Cerebellar nuclear complex (tissue), 1 donor: ENCODE measurements around the gene ARMC2.
"Not testable (repeated sequence)": the region's sequence is repeated elsewhere in the genome, so short reads cannot be mapped to it uniquely, and the experiment has no call there.

ENCODE experiments used
- DNase-seq, 2 experiments: peaks; one replicate each; lab custom pipeline; 2025; lab: John Stamatoyannopoulos, UW

The ARMC2 gene

DNA sequence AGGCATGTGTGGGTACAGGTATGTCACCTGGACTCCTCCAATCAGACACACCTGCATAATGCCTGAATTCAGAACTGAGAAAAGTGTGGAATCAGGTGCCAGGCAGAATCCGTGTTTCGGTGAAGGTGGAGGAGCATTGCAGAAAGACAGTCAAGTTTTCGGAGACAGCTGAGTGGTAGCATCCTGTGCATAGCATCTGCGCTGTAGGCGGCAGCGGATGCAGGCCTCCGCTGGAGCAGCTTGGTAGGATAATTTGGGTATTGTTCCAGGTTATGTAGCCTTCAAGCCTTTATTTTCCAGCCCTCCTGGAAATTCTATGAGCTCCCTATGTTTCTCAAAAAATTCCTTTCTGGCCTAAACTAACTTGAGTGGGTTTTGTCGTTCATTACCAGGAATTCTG, 15.5 kb upstream of the ARMC2 start:
- DNase-seq = no peak

DNA sequence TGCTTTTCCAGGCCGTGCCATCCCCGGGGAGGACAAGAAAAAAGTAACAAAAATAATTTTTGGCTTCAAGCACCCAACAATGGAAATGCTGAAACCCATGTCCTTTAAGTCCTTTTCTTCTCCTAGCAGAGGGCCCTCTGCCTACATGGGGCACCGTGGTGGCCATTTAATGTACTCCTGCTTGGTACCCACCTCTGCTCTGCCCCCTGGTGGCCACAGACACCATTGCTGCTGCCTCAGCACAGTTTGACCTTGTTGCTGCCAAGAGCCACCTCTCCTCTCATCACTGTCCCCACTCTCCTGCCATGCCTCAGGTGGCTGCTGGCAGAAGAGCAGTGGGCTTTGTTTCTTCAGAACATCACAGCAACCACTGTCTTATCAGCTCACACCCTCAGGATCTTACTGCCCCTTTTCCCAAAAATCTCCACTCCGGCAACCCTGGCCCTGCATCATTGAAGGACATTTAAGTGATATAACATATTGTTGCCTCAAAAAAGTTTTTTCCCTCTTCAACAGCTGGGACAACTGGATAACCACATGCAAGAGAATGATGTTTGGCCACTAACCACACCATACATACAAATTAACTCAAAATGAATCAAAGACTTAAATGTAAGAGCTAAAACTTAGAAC, 12.9 kb upstream of the ARMC2 start:
- peak in 1 of 2 experiments; percentile 20 for DNase-seq

DNA sequence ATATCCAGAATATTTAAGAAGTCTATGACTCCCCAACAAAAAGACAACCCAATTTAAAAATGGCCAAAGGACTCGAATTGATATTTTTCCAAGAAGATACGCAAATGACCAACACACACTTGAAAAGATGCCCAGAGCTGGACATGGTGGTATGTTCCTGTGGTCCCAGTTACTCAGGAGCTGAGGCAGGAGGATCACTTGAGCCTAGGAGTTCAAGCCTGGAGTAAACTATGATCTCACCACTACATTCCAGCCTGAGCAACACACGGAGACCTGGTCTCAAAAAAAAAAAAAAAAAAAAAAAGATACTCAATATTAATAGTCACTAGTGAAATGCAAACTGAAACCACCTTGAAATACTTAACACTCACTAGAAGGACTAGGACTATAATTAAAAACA, 12.2 kb upstream of the ARMC2 start:
- no peak for DNase-seq

DNA sequence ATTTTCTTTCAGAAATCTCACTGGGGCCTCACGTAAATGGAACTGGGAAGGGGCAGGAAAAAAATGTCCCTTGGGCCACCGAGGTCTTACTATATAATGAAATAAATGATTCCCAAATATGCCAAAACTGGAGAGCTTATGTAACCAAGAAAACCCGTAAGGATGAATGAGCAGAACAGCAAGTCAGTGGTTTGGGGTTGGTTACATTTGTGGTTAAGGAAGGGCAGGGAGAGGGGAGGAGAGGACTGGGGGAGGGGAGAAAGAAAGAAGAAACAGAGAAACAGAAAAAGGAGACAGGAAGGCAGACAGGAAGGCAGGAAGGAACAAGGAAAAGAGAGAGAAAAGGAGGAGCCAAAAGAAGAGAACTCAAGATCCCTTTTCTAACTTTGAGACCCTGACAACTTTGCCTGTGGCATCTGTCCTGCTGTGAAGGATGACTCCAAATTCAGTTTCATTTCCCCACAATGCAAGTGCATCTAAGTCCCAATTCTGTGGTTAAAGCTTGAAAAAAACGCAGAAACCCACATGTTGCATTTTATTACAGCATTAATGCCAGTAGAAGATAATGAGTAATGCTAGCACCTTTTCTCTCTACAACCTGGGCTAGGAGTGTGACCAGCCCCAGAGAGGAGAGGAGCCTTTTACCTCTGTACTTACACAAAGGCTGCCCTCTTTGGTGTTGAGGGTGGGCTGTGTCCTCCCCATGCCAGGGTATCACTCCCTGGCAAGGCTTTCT, 10.8 kb upstream of the ARMC2 start:
- DNase-seq = no peak

DNA sequence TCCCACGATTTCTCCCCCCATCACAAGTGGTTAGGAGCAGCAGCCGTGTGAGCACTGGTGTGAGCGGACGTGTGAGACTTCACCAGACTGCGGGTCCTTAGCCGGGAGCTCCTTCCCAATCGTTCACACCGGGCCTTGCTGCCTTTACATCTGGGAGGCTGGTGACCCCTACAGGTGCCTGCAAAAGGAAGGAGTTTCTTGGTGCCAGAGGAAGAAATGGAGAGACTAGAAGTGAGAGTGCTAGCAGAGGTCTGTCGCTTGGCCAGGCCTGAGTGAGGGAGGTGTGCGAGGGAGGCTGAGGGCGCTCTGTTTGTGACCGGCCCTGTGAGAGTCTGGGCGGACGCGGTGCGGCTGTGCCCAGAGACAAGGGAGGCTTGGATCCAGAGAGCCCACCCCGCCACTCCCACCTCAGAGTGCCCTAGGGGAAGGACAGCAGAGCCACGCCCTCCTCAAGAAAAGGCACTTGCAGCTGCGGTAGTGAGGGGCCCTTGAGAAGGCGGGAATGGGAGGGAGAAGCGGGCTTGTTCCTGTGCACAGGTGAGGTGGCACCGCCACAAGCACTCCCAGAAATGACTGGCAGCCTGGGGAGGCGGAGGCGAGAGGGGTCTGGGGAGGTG, 10.0 kb upstream of the ARMC2 start:
- no peak for DNase-seq

DNA sequence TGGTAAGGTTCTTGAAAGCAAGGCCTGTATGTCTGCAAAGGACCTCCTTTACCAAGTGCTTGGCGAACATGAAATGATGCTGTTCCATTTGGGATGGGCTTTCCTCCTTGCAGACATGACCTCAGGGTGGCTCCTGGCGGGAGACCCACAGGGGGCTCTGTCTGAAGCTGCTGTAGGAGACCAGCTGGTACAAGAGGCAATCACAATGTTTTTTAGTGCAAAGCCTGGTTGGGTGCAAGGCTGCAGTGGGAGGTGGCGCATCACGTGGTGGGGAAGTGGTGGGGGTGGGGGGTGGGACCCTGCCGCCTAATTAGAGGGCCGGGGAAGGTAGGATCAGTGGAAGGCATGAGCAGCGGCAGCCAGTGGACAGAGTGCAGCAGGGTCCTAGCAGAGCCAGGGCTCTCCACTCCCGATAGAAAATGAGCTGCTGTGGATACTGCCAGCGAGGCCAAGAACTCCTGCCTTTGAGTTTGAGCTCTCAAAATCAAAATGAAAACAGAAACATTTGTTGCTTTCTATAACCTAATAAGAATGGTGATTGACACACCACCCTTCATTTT, 9.1 kb upstream of the ARMC2 start:
- DNase-seq = no peak

DNA sequence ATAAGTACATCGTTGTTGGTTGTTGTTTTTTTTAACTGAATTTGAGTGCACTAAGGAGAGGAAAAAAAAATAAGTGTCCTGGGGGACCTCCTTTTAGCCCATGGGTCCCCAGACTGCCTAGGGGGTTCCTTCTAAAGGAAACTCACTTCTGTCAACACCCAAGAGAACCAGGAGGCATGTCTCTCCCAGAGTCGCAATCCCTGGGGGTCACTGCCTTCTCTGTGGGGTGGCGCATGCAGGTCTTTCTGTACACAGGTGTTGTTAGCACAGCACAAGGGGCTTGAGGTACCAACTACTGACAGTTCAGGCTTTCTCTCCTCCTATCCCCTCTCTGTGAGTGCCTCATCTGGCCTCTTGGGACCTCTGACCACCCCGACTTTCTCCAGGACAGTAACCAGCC, 7.3 kb upstream of the ARMC2 start:
- no peak for DNase-seq

DNA sequence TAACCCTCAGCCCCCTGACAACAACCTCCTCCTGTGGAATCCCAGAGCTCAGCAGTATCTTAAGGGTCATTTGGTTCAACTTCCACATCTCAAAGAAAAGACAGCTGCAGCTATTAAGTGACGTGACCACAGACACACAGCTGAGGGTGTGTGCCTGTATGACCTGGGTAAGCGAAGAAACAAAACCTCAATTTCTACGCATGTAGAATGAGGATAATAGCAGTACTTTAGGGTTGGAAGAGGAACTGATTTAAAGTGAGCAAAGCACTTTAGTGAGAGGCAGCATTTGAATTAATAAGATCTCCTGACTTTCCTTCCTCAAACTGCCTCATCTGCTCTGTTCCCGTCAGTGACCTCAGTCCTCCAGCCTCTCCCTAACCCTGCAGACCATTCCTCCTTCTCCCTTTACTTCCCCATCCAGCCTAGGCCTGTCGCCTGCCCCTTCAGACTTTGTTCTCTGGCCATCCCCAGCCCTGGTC, 6.8 kb upstream of the ARMC2 start:
- DNase-seq = no peak

DNA sequence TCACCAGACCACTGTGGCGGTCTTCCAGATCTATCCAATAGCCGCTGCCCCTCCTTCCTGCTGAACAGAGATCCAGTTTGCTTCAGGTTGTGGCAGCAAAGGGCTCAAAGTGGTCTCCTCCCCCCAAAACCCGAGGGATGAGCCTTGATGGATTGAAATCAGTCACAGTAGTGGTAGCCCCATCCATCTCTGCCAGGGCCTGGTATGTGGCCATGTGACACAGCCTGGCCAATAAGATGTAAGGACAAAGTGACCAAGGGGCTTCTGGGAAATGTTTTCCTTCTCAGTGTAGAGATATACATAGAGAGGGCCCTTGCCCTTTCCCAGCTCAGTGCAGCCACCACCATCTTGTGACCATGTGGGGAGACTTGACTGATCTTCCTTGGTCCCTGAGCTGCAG, 4.1 kb upstream of the ARMC2 start:
- no peak for DNase-seq

DNA sequence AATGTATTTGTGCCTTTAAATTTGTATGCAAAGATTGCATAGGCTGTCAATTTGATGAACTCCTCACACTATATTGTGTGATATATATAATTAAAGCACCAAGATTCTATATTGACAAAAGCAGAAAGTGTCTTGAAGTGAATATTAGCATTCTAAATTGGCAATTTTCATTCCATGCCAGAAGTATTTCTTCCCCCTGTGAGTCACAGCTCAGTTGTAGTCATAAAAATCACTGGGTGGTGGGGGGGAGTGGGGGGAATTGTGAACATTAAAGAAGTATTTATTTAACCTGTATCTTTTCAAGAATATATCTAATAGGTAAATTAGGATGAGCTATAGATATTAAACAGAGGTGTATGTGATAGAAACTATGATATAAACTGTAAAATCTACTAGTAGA, 3.1 kb upstream of the ARMC2 start:
- no peak for DNase-seq

DNA sequence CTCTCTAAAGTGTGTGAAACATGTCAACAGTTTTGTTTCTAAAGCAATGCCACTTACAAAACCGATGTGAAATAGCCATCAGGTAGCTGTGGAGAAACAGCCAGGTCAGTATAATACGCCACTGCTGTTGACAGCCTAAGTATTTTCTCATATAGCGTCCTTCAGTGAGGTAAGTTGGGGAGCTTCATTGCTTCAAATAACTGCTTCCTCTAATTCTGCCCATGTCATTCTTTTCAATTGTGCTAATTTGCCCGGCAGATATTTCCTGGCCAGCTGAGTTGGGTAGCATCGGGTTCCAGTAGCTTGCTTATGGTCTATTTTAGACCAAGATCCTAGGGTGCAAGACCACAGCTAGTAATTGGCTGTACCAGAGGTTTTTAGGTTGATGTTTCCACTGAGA, 2.1 kb upstream of the ARMC2 start:
- no peak for DNase-seq

DNA sequence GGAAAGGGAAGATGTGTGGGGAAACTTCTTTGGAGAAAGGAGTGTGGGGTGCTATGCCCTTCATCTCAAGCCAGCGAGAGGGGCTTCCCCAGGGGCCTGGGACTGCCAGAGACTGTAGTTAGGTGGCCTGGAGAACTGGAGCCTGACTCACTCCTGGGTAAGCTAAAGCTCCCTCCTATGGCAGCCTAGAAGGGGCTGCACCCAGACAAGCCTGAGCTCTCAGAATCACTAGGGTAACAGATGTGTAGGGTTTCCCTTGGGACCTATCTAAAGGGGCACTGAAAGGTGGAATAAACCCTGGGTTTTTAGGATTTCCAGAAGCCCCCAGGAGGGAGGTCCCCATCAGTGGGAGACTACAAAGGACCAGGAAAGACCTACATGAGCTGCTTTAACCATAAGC, 1.6 kb upstream of the ARMC2 start:
- no peak for DNase-seq

DNA sequence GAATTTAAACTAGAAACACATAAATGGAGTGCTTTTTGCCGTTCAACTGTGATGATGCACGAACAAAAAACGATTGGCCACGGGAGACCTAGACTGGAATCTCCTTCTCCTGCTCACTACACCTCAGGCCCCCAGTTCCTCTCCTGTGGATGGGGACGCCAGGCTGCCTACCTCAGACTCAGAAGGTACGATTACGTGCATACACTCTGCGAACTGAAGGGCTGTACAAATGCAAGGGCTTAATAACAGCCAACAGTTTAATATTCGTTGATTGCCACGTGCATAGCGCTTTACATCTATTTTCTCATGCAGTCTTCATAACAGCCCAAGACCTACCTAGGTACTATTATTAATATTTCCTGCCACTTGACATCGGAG, 495 bp upstream of the ARMC2 start:
- no peak for DNase-seq

DNA sequence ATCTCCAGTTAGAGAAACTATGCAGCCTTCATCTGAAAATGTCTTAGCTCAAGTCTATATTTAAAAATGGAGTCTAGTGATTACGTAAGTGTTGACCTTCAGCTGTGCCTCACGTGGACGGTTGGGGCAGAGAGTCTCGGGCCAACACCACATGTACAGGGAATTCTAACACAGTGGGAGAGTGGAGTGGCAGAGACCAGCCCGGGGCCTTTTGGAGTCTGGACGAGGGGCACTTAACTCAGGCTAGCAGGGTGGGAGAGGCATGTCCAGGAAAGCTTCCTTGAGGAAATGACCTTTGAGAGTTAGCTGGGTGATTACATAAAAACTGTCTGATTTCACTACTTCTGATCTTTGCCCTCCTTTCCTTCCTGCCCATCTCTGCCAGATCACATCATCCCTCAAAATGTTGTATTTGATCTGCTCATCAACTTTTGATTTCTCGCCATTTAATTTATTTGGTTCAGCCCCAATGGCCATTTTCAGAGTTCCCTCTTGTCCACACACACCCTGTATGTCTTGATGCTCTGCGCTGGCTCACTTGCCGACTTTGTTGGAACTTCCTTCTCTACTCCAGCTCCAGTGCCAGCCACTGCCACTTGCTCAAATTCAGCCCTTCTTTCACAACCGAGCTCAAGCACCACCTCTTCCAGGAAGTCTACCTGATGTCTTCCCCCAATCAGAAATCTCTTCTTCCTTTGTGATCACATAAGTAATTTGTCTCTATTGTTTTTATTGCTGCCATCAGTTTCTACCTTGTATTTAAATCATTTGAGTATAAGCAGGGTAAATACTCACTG, 2.6 kb downstream of the ARMC2 start:
- no peak for DNase-seq

DNA sequence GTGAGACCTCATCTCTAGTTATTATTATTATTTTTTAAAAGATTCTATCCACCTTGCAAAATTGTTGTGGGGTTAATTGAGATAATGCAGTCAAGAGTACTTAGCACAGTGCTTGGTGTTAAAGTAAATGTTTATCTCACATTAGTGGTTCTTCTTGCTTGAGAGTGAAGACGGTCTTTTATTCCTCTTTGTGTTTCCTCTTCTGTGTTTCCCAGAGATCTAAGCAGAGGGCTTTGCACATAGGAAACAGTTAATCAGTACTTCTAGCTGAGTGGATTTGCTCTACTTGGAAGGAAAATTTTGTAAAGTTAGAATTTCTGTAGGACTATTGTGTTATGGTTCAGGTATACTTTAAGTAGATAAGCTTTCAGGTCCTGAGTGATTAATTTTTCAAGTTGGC, 3.5 kb downstream of the ARMC2 start:
- DNase-seq = no peak

DNA sequence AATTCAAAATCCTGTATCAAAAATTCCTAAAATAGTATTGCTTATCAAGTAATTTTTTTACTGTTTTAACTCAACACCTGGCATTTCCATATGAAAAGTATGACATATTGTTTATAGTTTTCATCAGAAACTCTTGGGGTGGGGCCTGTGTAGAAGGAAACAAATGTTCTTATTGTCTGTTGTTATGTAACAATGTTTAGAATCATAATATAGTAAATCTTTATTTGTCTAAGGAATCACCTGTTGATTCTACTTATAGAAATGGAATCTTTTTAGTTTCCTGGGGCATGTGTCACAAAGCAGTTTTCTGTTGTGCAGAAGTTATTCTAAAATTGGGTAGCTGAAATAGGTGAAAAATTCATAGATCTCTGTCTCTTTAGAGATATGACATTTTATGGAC, 4.9 kb downstream of the ARMC2 start:
- DNase-seq = no peak

DNA sequence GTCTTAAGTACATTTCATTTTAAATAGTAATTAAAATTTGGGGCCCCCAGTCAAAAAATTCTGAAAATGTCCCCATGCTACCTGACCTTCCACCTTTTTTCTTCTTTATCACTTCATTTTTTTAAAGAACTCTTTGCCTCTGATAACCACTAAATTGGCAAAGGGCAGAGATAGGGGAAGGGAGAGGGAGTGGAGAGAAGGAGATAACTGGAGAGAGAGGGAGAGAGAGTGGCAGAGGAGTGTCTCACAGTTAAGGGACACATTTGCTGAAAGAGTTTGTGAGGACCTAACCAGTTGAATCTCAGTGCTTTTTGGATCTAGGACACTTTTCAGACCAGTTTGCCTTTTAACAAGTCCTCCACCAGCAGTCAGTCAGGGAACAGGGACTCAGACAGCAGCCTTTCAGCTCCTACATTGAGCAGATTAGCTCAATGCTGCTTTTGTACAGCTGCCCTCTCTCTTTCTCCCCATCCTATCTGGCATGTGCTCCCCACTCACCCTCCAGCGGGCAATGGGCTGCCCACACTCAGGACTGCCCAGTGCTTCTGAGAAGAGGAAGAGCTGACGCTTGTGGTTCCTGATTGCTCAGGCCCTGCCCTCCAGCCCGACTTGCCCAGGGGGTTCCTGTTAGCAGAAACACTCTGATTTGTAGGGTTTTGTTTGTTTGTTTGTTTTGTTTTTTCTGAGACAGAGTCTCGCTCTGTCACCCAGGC, 14.4 kb downstream of the ARMC2 start:
- DNase-seq = no peak

DNA sequence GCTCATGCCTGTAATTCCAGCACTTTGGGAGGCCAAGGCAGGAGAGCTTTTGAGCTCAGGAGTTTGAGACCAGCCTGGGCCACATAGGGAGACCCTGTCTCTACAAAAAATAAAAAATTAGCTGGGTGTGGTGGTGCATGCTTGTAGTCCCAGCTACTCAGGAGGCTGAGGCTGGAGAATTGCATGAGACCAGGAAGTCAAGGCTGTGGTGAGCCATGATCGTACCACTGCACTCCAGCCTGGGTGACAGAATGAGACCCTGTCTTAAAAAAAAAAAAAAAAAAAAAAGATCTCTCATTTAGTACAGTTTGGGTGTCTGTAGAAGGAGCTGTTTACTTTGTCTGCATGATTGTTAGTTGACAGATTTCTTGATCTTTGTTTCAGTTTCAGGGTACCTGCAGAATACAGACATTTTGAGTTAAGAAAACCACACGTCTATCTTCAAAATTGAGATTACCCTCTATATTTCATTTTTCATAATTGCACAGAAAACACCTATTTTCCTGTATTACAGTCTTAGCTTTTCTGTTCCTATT, 17.6 kb downstream of the ARMC2 start:
- DNase-seq = not testable (repeated sequence)

DNA sequence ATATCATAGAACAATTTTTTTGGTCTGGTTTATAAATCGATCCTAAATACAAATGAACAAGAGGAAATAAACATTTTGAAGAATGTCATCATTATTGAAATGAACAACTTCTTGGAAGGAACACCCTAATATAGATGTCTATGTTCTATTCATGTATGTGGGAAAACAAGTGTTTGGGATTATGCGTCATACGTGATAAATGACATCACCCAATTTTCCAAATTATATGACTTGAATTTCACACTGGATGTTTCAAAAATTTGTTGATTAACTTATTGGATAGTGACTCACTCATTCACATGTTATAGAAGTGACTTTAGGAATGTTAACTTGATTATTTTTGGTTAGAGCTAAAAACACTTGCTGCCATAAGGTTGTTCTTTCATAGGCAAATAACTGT, 18.6 kb downstream of the ARMC2 start:
- no peak for DNase-seq

DNA sequence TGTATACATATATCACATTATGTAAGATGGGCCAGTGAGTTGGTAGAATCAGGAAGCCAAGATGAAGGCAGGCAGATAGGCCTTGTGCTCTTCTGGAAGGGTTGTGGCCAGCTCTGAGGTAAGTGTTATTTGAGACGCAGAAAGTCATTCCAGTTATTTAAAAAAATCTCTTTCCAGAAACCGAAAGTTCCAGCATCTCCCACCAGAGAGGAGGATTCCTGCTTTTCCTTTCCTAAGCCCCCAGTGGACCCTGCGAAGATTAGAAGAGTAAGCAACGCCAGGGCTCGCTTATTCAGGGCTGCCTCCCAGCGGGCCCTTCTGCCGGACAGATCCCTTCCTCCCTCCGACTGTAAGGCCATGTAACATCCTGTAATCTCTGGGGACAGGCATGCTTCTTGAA, 20.4 kb downstream of the ARMC2 start:
- no peak for DNase-seq

DNA sequence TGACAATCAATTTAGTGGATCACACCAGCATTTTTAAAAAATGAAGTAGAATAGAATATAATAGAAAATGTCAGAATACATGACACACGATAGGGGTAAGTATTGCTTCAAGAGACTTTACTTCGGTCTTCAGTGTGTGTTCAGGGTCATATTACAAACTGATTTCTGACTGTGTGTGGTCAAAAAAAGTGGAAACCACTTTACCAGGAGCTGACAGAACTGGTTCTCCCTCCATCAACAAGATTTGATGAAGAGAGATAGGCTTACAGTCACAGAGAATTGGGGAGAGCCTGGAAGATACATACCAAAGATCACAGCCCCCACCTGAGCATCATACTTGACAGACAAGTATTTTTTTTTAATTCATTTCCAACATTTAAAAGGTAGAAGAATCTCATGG, 21.7 kb downstream of the ARMC2 start:
- no peak for DNase-seq
